ENCODE data around the gene TUBB4A.

- no peak for TF ChIP-seq CTCF (IDR thresholded peaks at IDR 0.05)
- no peak for TF ChIP-seq POLR2A (IDR thresholded peaks at IDR 0.05)
These were observed 39.0 kb upstream of the TUBB4A start for GRCh38 chr19:6540918-6541689.
